ENCODE data around the gene DOCK11.

- TF ChIP-seq CTCF (IDR thresholded peaks at IDR 0.05; ENCODE audit: poor library complexity) = no peak
- no peak for TF ChIP-seq EZH2phosphoT487 (IDR thresholded peaks at IDR 0.05; ENCODE audit: low read depth, severe bottlenecking, unreplicated experiment)
These were observed 26.8 kb downstream of the DOCK11 start for GRCh38 chrX:118522230-118522926.

Measured in hepatocyte (in vitro differentiated cells).